HS-27A (cell line): ENCODE data around the gene GABPB1.
"Not testable (repeated sequence)": the region's sequence is repeated elsewhere in the genome, so short reads cannot be mapped to it uniquely, and the experiment has no call there.

Experiments used
- DNase-seq: peaks from one replicate; pipeline ENCODE4 v3.0.0-alpha.2; 2012; ENCODE audit warnings: low read depth, missing footprints

The GABPB1 gene

DNA sequence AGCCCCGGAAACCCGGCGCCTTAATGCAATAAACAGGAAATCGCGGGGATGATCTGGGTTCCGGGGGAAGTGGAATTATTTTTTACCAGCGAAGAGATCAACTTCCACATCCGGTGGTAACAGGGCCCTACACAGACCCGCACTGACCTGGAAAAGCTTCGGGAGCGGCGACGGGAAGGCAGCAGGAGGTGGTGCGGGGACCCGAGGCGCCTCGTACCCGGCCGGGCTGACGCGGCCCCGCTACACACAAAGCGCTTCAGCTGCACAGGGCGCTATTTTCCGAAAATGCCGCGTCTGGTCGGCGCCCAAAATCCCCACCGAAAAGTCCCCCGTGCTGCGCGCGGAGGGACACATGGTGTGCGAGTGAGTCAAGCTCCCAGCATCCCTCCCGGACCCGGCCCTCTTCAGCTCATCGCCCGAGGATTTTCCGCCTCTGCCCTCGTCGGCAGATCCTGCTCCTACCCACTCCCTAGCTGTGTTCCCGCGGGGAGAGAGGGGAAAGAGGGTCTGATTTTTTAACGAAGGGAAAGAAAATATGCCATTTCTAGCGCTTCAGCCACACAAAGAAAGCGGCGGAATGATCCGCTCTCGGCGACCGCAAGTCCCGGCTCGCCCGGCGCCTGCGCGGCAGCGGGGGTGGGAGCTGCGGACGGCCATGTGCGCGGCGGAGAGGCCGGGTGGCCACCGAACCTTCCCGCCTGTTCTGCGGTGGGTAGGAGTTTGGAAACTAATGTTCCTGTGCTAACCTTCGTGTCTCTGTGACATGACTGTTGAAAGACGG, at the start of gene GABPB1:
TSS of gene GABPB1 (minus strand) at position 361 of the 781 bp plus-strand sequence. CDS start 45,400 bp downstream, outside the sequence.
- peak; percentile 93 for DNase-seq

DNA sequence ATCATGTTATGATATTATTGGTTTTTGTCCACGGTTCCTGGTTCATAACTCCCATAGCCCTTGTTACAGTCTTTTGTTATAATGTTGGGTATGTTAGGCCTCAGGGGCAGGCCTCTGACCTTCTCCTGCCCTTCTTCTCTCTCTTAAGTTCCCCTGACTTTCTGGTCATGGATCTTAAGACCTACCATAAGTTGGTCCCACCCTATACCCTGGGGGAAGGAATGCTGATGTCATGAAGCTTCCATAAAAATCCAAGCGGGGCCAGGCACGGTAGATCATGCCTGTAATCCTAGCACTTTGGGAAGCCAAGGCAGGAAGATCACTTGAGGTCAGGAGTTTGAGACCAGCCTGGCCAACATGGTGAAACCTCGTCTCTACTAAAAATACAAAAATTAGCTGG, 36.6 kb upstream of the GABPB1 start:
- DNase-seq, result not testable (repeated sequence)

DNA sequence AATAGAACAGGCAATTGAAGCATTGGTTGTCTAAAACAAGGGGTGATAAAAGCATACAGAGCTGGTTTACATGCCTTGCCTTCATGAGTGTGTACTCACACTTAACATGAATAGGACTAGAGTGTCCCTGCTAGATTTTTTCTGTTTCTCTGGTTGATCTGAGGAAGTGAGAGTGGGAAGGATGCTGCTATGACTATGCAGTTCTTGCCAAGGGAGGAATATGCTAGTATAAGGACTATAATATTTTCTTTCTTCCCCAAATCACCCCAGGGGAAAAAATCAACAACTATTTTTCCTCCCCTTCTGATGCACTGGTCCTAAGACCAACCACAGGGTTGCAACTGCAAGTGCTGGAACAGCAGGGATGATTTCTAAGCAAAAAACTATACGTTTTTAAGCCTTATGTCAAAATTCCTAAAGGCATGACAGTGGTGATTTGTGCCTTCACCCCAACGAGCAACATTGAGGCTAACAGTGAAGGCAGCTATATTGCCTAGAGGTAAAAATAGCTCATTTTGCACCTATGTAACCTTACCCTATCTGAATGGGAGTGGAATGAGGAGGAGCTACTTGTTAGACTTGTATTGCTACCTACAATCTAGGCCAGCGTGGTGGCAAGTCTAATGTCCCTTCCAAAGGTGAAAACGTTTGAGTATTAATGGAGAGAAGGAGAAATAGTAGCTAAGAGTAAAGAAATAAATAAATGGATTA, 35.7 kb upstream of the GABPB1 start:
- DNase-seq, result no peak

DNA sequence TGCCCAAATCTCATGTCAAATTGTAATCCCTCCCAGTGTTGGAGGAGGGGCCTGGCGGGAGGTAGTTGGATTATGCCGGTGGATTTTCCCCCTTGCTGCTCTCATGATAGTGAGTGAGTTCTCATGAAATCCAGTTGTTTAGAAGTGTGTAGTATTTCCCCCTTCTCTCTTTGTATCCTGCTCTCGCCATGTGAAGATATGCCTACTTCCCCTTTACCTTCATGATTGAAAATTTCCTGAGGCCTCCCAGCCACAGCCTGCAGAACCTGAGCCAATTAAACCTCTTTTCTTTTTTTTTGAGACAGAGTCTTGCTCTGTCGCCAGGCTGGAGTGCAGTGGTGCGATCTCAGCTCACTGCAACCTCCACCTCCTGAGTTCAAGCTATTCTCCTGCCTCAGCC, 27.4 kb upstream of the GABPB1 start:
- not testable (repeated sequence) for DNase-seq

DNA sequence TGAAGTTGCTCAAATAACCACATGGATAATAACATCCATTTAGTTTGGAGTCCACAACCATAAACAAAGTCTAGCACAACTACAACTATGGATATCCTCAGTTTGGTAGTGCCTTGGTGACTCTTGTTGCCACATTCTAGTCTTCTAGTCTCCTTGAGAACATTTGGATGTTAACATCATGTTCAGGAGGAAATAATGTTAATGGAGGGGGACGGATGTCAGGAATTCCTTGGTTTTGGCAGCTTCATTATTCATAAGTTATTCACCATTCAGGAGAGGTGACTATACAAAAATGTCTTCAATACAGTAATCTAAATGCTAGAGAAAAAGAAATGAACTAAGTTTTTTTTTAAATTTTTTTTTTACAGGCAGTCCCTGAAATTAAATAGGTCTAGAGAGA, 26.4 kb upstream of the GABPB1 start:
- no peak for DNase-seq

DNA sequence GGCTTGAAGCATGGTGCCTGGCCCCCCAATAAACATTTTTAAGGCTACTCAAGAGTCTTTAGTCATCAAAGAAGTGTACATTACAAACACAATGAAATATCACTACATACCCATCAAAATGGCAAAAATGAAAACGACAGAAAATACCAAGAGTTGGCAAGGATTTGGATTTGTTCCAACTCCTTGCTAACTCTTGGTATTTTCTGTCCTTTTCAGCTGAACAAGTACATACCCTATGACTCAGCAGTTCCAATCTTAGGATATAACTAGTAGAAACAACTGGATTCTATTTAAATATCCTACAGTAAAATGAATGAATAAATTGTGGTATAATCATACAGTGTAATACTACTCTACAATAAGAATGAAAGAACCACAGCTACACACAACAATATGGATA, 25.1 kb upstream of the GABPB1 start:
- no peak for DNase-seq

DNA sequence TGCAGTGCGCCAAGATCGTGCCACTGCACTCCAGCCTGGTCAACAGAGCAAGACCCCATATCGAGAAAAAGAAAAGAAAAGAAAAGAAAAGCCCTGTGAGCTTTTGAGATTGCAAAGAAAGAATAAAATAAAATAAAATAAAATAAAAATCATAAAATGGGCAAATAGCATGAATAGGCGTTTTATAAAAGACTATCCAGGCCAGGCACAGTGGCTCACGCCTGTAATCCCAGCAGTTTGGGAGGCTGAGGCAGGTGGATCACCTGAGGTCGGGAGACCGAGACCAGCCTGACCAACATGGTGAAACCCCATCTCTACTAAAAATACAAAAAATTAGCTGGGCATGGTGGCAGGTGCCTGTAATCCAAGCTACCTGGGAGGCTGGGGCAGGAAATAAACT, 24.4 kb upstream of the GABPB1 start:
- not testable (repeated sequence) for DNase-seq

DNA sequence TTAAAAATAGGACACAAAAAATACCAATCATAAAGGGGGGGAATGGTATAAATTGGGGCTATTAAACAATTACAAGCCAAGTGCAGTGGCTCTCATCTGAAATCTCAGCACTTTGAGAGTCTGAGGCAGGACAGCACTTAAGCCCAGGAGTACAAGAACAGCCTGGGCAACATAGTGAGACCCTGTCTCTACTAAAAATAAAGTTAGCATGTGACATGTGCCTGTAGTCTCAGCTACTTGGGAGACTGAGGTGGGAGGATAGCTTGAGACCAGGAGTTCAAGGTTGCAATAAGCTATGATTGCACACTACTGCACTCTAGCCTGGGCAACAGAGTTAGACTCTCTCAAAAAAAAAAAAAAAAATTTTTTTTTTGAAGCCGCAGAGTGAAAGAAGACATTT, 23.8 kb upstream of the GABPB1 start:
- no peak for DNase-seq

DNA sequence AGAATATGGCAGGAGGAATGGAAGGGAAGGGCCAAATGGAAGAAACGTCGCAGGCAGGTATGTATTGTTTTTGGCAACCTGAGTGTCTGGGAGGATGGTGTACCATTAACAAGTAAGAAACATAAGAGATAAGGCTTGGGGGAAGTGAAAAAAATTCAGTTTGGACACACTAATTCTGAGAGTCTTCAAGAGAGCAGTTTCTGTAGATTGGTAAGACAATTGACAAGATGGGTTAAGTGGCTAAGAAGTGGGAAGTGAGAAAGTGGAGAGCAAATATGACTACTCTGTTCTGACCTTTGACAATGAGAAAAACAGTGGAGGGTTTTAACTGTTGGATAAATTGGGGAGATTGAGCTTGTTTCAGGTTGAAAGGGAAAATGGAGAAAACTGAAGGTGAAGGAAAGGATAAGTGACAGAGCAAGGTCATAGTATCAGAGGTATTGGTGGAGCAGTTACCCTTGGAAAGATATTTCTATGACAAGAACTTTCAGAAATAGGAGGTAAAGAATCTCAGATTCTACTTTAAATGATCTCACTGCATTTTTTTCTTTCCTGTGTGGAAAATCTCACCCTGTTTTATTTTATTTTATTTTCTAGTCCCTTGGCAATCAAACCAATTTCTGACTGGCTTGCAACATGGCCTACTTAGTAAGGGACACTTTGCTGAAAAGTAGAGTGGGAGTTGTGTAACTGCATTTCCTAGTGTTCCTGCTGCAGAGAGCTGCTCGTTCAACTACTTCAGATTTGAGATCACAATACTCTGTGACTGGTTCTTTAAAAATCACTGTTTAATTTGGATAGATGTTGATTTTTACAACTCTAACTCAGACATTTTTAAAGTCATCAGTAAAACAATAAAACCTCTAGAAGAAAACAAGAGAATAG, 23.1 kb upstream of the GABPB1 start:
- DNase-seq, result no peak

DNA sequence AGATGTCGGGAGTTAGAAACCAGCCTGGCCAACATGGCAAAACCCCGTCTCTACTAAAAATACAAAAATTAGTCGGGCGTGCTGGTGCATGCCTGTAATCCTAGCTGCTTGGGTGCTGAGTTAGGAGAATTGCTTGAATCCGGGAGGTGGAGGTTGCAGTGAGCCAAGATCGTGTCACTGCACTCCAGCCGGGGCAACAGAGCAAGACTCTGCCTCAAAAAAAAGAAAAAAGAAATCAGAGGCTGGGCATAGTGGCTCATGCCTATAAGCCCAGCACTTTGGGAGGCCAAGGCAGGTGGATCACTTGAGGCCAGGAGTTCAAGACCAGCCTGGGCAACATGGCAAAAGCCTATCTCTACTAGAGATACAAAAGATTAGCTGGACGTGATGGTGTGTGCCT, 14.6 kb upstream of the GABPB1 start:
- not testable (repeated sequence) for DNase-seq

DNA sequence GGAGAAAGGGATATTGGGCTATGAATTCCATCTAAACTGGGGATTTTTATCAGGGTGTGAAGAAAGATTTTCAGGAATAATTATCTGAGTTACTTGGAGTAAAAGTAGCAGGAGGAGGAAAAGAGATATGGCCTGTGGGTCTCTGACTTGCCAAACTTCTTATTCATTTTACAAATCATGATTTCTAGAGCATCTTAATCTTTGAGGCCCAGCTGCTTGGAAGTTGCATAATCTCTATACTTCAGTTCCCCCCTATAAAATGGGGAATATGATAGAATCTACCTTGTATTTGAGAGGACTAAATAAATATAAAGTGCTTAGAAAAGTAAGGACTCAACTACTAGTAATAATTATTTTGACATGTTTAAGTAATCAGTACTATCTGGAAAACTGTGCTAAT, 11.0 kb upstream of the GABPB1 start:
- DNase-seq, result no peak

DNA sequence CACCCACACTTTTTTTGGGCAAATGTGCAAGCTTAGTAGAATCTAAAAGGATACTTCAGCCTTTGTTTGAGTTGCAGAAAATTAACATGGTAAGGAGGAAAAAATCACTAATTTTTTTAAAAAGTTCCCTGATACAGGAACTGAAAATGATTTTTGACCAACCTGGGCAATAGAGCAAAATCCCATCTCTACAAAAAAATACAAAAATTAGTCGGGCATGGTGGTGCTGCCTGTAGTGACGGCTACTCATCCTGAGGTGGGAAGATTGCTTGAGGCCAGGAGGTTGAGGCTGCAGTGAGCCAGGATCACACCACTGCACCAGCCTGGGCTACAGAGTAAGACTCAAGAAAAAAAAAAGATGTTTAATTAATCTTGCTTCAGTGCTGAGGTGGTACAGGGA, 10.6 kb upstream of the GABPB1 start:
- no peak for DNase-seq

DNA sequence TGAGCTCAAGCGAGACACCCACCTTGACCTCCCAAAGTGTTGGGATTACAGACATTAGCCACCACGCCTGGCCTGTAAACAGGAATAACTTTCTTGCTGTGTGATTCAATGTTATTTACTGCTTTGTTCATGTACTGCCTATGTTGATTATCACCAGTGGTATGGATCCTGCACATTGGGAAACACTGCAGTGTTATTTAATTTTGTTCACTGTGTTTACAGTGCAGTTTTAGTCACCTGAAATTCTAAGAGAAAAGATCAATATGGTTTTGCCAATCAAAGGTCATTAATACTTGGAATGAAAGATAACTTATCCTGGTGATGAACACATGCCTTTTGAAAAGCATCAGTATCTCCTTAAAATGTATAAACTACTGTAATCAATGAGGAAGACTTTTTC, 8.6 kb upstream of the GABPB1 start:
- DNase-seq, result no peak

DNA sequence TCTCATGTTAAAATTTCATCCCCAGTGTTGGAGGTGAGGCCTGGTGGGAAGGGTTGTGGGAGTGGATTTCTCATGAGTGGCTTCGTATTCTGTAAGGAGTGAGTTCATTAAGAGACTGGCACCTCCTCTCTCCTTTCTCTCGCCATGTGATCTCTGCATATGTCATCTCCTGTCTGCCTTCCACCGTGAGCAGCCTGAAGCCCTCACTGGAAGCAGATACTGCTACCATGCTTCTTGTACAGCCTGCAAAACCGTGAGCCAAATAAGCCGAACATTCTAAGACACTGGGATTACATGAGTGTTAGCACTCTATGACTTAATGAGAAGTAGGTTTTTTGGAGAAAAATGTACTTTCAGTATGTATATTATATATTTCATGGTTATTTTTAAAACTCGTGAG, 6.8 kb upstream of the GABPB1 start:
- no peak for DNase-seq

DNA sequence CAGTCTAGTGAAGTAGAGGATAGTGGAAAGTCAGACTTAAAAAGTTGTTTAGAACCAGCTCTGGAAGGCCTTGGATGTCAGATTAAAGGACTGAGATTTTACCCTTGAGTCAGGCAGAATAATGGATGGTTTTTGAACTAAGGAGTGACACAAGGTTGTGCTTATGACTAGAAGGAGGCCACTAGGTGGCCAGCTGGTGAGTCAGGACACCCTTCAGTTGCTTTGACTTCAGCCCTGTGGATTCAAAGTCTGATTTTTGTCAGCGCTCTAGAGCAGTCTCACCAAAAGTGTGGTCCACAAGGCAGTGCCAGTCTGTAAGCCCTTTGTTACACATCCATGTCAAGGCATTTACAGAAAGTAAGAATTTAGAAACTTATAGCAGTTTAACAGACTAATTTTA, 3.8 kb upstream of the GABPB1 start:
- no peak for DNase-seq

DNA sequence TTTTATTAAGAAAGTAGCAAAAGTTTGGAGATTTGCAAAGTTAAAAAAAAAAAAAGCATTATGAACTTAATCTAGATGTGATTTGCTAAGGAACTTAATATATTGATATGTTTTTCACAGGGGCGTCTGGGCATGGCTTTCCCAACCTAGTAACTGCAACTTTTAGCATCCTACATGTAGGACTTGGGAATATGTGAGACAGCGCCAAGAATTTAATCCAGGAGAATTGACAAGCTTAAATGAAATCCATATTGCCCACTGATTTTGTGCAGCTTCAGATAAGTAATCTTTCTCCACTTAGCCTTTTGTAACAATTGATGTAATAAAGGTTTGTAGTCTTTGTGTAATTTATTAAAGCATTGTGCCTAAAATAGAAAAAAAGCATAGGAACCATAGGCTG, 982 bp upstream of the GABPB1 start:
- no peak for DNase-seq

DNA sequence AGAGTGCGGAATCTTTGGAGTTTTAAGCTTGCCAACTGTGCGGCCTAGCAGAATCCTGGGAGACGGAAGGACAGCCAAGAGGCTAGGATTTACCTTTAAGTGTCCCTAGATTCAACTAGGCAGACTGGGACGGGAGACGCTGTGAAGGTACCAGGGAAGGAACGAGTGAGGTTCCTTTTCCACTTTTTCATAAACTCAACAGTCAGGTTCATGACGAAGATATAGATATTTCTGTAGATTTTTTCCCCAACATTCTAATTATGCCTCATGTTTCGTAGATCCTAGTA, 564 bp upstream of the GABPB1 start:
- DNase-seq, result peak; percentile 59

DNA sequence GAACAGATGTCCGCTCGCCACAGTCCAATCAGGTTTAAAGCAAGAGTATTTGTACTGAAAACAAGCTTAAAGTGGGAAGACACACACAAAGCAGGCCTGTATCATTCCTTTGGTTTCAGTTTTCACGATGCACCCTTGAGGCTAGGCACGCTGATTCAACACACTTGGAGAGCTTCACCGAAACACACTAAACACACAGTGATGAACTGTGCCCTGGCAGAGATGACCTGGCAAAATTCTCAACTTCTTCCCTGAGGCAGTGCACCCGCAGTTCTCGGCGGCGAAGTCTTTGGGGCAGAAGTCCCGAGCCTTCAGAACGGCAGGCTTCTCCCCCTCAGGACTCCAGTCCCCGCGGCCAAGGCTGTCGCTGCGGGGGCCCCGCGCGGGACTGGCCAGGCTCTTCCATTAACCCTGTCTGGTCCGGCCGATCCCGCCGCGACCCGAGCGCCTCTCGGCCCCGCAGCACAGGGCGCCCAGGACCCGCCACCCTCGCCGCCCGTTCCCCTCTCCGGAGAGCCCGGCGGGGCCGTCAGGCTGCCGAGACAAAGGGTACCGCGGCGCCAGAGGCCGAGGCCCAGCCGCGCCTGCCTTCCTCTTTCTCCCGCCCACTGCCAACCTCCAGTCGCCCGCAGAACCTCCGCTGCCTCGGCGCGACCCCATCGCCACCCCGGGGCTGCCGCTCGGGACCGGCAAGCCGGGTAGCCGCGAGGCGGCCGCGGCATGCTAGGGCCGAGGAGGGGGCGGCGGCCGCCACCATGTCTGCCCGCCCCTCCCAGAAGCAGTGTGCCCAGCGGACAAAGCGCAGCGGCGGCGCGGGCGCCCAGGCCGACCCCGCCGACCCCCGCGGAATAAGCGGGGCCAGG, 792 bp downstream of the GABPB1 start:
- DNase-seq, result peak; percentile 60

DNA sequence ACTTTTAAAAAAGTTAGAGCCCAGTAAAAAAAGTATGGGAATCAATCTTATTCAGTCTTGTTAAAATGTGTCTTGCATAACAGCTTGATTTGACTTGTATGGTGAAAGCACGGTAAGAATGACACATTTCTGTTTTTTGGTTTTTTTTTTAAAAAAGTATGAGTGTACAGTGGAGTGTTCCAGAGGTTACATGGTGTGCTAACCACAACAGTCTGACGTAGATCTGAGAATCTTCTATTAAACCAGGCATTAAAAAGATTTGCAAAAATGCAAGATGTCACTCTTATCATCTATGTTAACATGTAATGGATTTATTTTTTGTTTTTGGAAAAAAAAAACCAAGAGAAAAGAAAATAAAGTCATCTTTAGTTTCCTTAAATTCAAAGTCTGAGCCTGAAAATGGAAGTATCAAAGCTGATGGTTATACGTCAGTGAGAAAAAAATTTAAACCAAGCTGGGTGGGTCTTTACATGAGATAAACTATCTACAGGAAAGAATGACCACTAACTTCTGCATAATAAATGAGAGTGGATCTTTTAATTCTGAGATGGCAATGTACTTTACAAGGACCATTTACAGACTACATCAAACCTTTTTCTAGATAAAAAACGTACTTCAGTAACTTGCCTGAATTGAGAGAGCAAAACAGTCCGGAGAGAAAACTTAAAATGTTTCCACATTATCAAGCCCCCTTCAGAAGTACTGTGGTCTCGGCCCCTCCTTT, 1.6 kb downstream of the GABPB1 start:
- DNase-seq, result peak; percentile 62

DNA sequence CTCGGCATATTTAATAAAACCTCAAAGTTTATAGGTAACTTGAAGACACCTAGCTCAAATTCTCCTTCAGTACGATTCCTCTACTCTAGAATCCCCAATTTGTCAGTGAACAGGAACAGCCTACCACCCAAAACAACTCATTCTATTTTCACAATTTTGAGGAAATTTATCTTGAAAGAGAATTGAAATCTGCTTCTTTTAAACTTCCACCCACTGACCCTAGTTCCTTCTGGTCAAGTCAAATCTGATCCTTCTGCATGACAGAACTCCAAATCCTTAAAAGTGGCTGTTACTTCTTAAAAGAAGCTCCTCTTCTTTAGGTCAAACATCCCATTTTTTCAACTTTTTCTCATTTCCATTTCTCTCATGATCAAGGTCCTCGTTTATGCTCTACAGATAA, 4.4 kb downstream of the GABPB1 start:
- no peak for DNase-seq

DNA sequence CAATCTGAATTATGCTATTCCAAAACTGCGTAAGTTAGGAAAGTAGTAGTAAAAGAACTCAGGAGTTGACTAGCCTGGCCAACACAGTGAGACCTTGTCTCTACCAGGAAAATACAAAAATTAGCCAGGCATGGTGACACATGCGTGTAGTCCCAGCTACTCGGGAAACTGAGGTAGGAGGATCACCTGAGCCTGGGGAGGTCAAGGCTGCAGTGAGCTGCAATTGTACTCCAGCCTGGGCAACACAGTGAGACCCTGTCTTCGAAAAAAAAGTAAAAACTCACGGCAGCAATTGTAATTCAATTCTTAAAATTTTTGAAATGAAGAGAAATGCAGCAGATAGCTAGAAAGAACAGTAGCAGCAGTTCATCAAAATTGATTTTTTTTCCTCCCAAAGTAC, 9.7 kb downstream of the GABPB1 start:
- no peak for DNase-seq
